22Rv1 (cell line): ENCODE results near the gene MCM10.
"Not testable (repeated sequence)": the region's sequence is repeated elsewhere in the genome, so short reads cannot be mapped to it uniquely, and the experiment has no call there.

ENCODE experiments used
- H3K27ac ChIP-seq: fragments of 450-650 bp; 2 replicates; pipeline ENCODE4 v1.5.1; 2017
- CTCF ChIP-seq: fragments of 450-650 bp; IDR thresholded peaks from 2 replicates; pipeline ENCODE4 v1.5.1; 2017; ENCODE audit warnings: mild to moderate bottlenecking
- ZFX ChIP-seq: fragments of 450-650 bp; IDR thresholded peaks from 2 replicates; pipeline ENCODE4 v1.6.1; 2017; ENCODE audit warnings: antibody characterized with exemption, borderline replicate concordance

MCM10 gene

GRCh38 chr10:13225601-13226000 is 64.2 kb downstream of the MCM10 start:
- H3K27ac ChIP-seq = no peak overlapping the region
- no peak for TF ChIP-seq ZFX
- no peak for TF ChIP-seq CTCF

DNA sequence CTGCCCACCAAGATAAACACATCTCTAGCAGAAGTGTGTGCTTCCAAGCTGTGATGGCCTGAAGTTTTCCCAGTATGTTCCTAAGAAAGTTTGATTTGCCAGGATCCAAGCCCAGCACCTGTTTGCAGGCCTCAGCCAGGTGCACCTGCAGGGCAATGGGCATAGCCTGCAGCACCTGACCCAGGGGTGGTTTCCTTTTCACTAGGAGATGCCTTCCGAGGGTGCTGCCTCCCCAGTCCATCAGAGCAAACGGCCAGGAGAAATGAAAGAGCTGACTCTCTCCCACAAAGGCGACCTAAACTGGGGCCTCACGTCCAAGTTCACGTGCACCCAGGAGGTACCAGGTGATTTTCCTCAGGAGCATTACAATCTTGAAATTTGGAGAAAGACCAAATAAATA is 65.7 kb downstream of the MCM10 start:
- no peak for TF ChIP-seq ZFX
- TF ChIP-seq CTCF = no peak
- H3K27ac ChIP-seq = no peak overlapping the region

GRCh38 chr10:13231190-13231589 is 69.8 kb downstream of the MCM10 start:
- TF ChIP-seq ZFX (no peak), CTCF (no peak)
- H3K27ac ChIP-seq = no peak overlapping the region

- no peak overlapping the region for H3K27ac ChIP-seq
- TF ChIP-seq ZFX = no peak
- no peak for TF ChIP-seq CTCF
Measured at GRCh38 chr10:13231808-13232207, 70.5 kb downstream of the MCM10 start.

DNA sequence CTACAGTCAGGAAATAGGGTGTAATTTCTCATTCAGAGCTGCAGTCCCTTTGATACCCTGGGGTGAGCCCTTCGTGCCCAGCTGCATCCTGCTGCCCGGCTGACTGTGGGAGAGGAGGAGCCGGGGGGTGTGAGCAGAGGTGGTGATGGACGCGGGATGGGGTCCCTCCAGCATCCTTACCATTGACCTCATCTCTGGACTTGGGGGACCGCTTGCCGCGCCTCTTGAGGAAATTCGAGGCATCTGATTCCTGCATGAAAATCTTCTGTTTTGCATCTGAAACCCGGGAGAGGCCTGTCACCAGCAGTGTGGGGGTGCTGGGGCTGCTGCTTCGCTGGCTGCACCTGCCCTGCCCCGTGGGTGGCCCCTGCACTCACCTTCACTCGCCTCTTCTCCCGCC is 72.0 kb downstream of the MCM10 start:
- TF ChIP-seq CTCF (no peak), ZFX (no peak)
- H3K27ac ChIP-seq = no peak overlapping the region

- H3K27ac ChIP-seq = no peak within 1 kb of the TSS
- no peak for TF ChIP-seq ZFX
- TF ChIP-seq CTCF = no peak
Measured at GRCh38 chr10:13234172-13234571, 72.8 kb downstream of the MCM10 start, which contains the start of gene UCMA. Gene UCMA (minus strand): TSS chr10:13234374. CDS start chr10:13234258, 116 bp downstream.

DNA sequence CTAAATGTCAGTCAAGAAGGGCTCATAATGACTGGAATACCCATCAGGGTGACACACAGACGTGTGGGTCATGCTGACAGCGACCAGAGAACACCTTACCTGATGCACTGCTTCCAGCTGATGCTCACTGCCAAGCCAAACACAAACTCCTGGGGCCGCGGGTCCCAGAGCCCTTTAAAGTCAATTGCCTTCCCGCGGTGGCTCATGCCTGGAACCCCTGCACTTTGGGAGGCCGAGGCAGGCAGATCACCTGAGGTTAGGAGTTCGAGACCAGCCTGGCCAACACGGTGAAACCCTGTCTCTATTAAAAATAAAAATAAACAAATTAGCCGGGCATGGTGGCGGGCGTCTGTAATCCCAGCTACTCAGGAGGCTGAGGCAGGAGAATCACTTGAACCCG is 73.4 kb downstream of the MCM10 start:
- H3K27ac ChIP-seq = not testable (repeated sequence)

- no peak for TF ChIP-seq ZFX
- TF ChIP-seq CTCF = no peak
- no peak overlapping the region for H3K27ac ChIP-seq
Measured at GRCh38 chr10:13236638-13237037, 75.3 kb downstream of the MCM10 start.
